K562 (cell line): ENCODE results near the gene LYVE1.

Experiments
- ATF1 ChIP-seq, 2 experiments: fragments of 450-650 bp in 1 of 2; IDR thresholded peaks; 2 replicates each; pipeline ENCODE4 v1.6.1; 2016; ENCODE audit warnings: missing compliant biosample characterization in 1 of 2, missing genetic modification characterization in 1 of 2
- CBX1 ChIP-seq: sonication (generic); IDR thresholded peaks from 2 replicates; pipeline ENCODE4 v1.6.1; 2016; ENCODE audit warnings: antibody characterized with exemption, low read depth, mild to moderate bottlenecking
- CREB1 ChIP-seq, 2 experiments: sonication (generic) in 1 of 2; formaldehyde crosslinking in 1 of 2; IDR thresholded peaks; 2 replicates each; pipeline versions ENCODE4 v1.6.1 to v1.8.0; 2012 to 2022; ENCODE audit warnings: inconsistent platforms in 1 of 2, mild to moderate bottlenecking in 1 of 2, missing genetic modification reagents in 1 of 2, moderate library complexity in 1 of 2
- CTCF ChIP-seq, 3 experiments: IDR thresholded peaks in 2 of 3; conservative IDR thresholded peaks in 1 of 3; 2 replicates each; pipeline ENCODE4 v1.5.1; 2011 to 2012; ENCODE audit warnings: low read length in 3 of 3, mild to moderate bottlenecking in 3 of 3, control low read depth in 2 of 3, improper control_type of control experiment in 1 of 3, inconsistent platforms in 1 of 3, low read depth in 1 of 3, mixed read lengths in 1 of 3, moderate library complexity in 1 of 3; ENCODE audit not compliant: insufficient read depth in 2 of 3
- E2F1 ChIP-seq: sonication (generic); formaldehyde crosslinking; IDR thresholded peaks from 2 replicates; pipeline ENCODE4 v1.8.1; 2023; ENCODE audit warnings: mild to moderate bottlenecking, missing genetic modification reagents, moderate library complexity
- EP300 ChIP-seq: IDR thresholded peaks from 2 replicates; pipeline ENCODE4 v1.6.1; 2012; ENCODE audit warnings: low read length, improper control_type of control experiment
- EZH2 ChIP-seq: IDR thresholded peaks from 2 replicates; pipeline ENCODE4 v1.6.1; 2012; ENCODE audit warnings: low read depth, mild to moderate bottlenecking, inconsistent platforms, low read length, borderline replicate concordance
- NR3C1 ChIP-seq: sonication (generic); formaldehyde crosslinking; IDR thresholded peaks from 2 replicates; pipeline ENCODE4 v1.8.1; 2022; ENCODE audit warnings: missing genetic modification reagents
- RBM39 ChIP-seq: fragments of 200-400 bp; formaldehyde crosslinking; optimal IDR thresholded peaks from 2 replicates; pipeline ENCODE3; 2018; ENCODE audit warnings: low read depth, low read length
- REST ChIP-seq, 2 experiments: fragments of 450-650 bp; formaldehyde crosslinking in 1 of 2; IDR thresholded peaks; 2 replicates each; pipeline versions ENCODE4 v1.4.0 to v1.6.1; 2014 to 2020; ENCODE audit warnings: mild to moderate bottlenecking in 2 of 2, borderline replicate concordance in 1 of 2, low read depth in 1 of 2
- ZFX ChIP-seq: sonication (generic); formaldehyde crosslinking; IDR thresholded peaks from 2 replicates; pipeline ENCODE4 v1.8.0; 2022; ENCODE audit warnings: mild to moderate bottlenecking, missing genetic modification reagents, moderate library complexity

- TF ChIP-seq REST (IDR thresholded peaks at IDR 0.05; ENCODE audit: borderline replicate concordance) = peak; percentile 75
- no peak for TF ChIP-seq REST (CRISPR knock-in tag; IDR thresholded peaks at IDR 0.05; ENCODE audit: low read depth)
- TF ChIP-seq NR3C1 = no peak
- TF ChIP-seq CTCF (IDR thresholded peaks at IDR 0.05 in 2 of 3, conservative IDR thresholded peaks at IDR 0.05 in 1 of 3; ENCODE audit: insufficient read depth in 2 of 3, low read depth in 1 of 3, low read length in 3 of 3) = peak; percentile 45 to 66 (median 49)
- no peak for TF ChIP-seq EZH2
- TF ChIP-seq CREB1 (IDR thresholded peaks at IDR 0.05) = no peak
- TF ChIP-seq CREB1 (CRISPR knock-in tag; IDR thresholded peaks at IDR 0.05) = no peak
- no peak for TF ChIP-seq E2F1 (CRISPR knock-in tag)
- TF ChIP-seq ATF1 (CRISPR knock-in tag; IDR thresholded peaks at IDR 0.05) = no peak
- TF ChIP-seq ATF1 (tag; IDR thresholded peaks at IDR 0.05) = no peak
- no peak for TF ChIP-seq RBM39
- no peak for TF ChIP-seq EP300
- no peak for TF ChIP-seq CBX1
- TF ChIP-seq ZFX (CRISPR knock-in tag) = no peak
These were observed 3.7 kb downstream of the LYVE1 start for GRCh38 chr11:10564696-10565318.
